ENCODE measurements around the gene MVK. TPM values are rescaled to one million over a fixed set of nuclear protein-coding genes. Genes with fewer than 3 reads are reported as not detected.

MVK gene
- total and polyA plus RNA-seq, 2 experiments from 2014 or later, result 16.7 to 40.1 TPM

GRCh38 chr12:109608793-109609192 lies 35.2 kb downstream of the MVK start:
- no peaks in the 10 kb centered on the region for H3K9me2 ChIP-seq (ENCODE audit: insufficient read depth)
- Mint-ChIP-seq H3K27me3 (ENCODE audit: insufficient read depth, low read depth, poor library complexity) (peaks cover 11% of the 10 kb centered on the region), H3K27ac (no peak overlapping the region), H3K4me1 (peaks cover 17% of the 10 kb centered on the region), H3K9me3 (no peaks in the 10 kb centered on the region), H3K4me3 (no peak overlapping the region), H3K36me3 (ENCODE audit: low read depth) (no peaks in the 10 kb centered on the region)
- no peak for ATAC-seq
- H4K20me1 ChIP-seq (replicated peaks; ENCODE audit: insufficient read depth), result no peaks in the 10 kb centered on the region
- H3K79me2 ChIP-seq (replicated peaks; ENCODE audit: insufficient read depth), result no peaks in the 10 kb centered on the region
- no peaks in the 10 kb centered on the region for H3K36me3 ChIP-seq (ENCODE audit: insufficient read depth)
- TF ChIP-seq ZNF331 (CRISPR knock-in tag; IDR thresholded peaks at IDR 0.05; ENCODE audit: low read depth) (no peak), POLR2AphosphoS5 (IDR thresholded peaks at IDR 0.05; ENCODE audit: low read depth) (no peak), ETS1 (IDR thresholded peaks at IDR 0.05) (no peak), EZH2 (IDR thresholded peaks at IDR 0.05; ENCODE audit: low read depth, unreplicated experiment) (no peak), EZH2phosphoT487 (IDR thresholded peaks at IDR 0.05; ENCODE audit: unreplicated experiment) (no peak), NANOG (IDR thresholded peaks at IDR 0.05; ENCODE audit: borderline replicate concordance) (no peak), STAT1 (IDR thresholded peaks at IDR 0.05; ENCODE audit: unreplicated experiment) (no peak), CREB1 (CRISPR knock-in tag; IDR thresholded peaks at IDR 0.05; ENCODE audit: low read depth) (no peak), CTCF (conservative IDR thresholded peaks at IDR 0.05; ENCODE audit: low read depth in 2 of 2) (no peak), ZNF114 (CRISPR knock-in tag; IDR thresholded peaks at IDR 0.05) (no peak), REST (IDR thresholded peaks at IDR 0.05; ENCODE audit: unreplicated experiment) (no peak), ZNF462 (CRISPR knock-in tag; IDR thresholded peaks at IDR 0.05) (no peak), JUNB (IDR thresholded peaks at IDR 0.05; ENCODE audit: unreplicated experiment) (no peak)
- H3F3A ChIP-seq (replicated peaks; ENCODE audit: low read depth), result 0 out of 2 replicates have a peak, but pooled peaks cover 2% of the 10 kb centered on the region
- H3K27ac ChIP-seq (ENCODE audit: low read depth), result no peak overlapping the region
- no peak for DNase-seq (ENCODE audit: low spot score)
- no peak overlapping the region for H2AFZ ChIP-seq
- peaks cover 6% of the 10 kb centered on the region; the same call in 1 of the 2 replicates for H3K4me1 ChIP-seq (ENCODE audit: insufficient read depth)
- H3K4me2 ChIP-seq, result no peak overlapping the region
- no peak overlapping the region for H3K4me3 ChIP-seq
- H3K27me3 ChIP-seq (ENCODE audit: insufficient read depth), result no peaks in the 10 kb centered on the region
